Lung (tissue), 12 donors: ENCODE results near the gene AHRR. TPM values are rescaled to one million over a fixed set of nuclear protein-coding genes. Genes with fewer than 3 reads are reported as not detected.

Experiments
- ATAC-seq: fragments of 200-7000 bp; cut with Tn5 transposase; one replicate; pipeline ENCODE4 v1.9.1; 2020; ENCODE audit warnings: moderate number of reproducible peaks; ENCODE audit not compliant: insufficient read depth, low FRiP score
- DNase-seq, 3 donors: peaks; one replicate each; pipeline ENCODE4 v3.0.0-alpha.2; 2013 to 2017
- H3K27ac ChIP-seq, 2 donors: one replicate each; pipeline ENCODE4 v1.5.1; 2013; ENCODE audit warnings: mild to moderate bottlenecking in 2 of 2, moderate library complexity in 2 of 2, control low read depth in 1 of 2, inconsistent platforms in 1 of 2, low read depth in 1 of 2, low read length in 1 of 2
- H3K27me3 ChIP-seq, 3 donors: one replicate each; pipeline ENCODE4 v1.5.1; 2013; ENCODE audit warnings: low read length in 2 of 3; ENCODE audit not compliant: control insufficient read depth in 3 of 3, insufficient read depth in 3 of 3
- H3K36me3 ChIP-seq, 4 donors: one replicate each; pipeline ENCODE4 v1.5.1; 2013; ENCODE audit warnings: low read length in 4 of 4, mild to moderate bottlenecking in 1 of 4, moderate library complexity in 1 of 4; ENCODE audit not compliant: control insufficient read depth in 4 of 4, insufficient read depth in 4 of 4
- H3K4me1 ChIP-seq, 5 donors: one replicate each; pipeline ENCODE4 v1.5.1; 2013; ENCODE audit warnings: low read length in 5 of 5, mild to moderate bottlenecking in 2 of 5, moderate library complexity in 1 of 5; ENCODE audit not compliant: control insufficient read depth in 5 of 5, insufficient read depth in 5 of 5
- H3K4me3 ChIP-seq: one replicate; pipeline ENCODE4 v1.5.1; 2013; ENCODE audit warnings: mild to moderate bottlenecking, control low read depth, moderate library complexity
- H3K9ac ChIP-seq, 2 donors: one replicate each; pipeline ENCODE4 v1.5.1; 2013; ENCODE audit warnings: low read length in 2 of 2, control low read depth in 1 of 2; ENCODE audit not compliant: insufficient read depth in 1 of 2
- H3K9me3 ChIP-seq, 4 donors: one replicate each; pipeline ENCODE4 v1.5.1; 2013; ENCODE audit warnings: low read length in 3 of 4, mild to moderate bottlenecking in 1 of 4, moderate library complexity in 1 of 4; ENCODE audit not compliant: control insufficient read depth in 4 of 4, insufficient read depth in 3 of 4
- CTCF ChIP-seq: IDR thresholded peaks from 2 replicates; pipeline ENCODE4 v1.5.1; 2012; ENCODE audit warnings: mild to moderate bottlenecking; ENCODE audit errors: control extremely low read depth, extremely low read depth
- WGBS, 2 donors: extraction: QIAGEN DNeasy Blood & Tissue Kit; methylation state at CpG; one replicate each; pipeline ENCODE4 v1.1.7; 2013; 5-methylcytosine and 5-hydroxymethylcytosine counted together
- polyA plus RNA-seq, 2 donors: library from polyadenylated mRNA; stranded (reverse); fragments of 200-250 nt; gene quantifications; one replicate each; pipeline ENCODE4 v1.2.1, GENCODE V29; 2013
- total RNA-seq, 2 donors: library from RNA; depleted of rRNA in 1 of 2; stranded (reverse); fragments of >200 nt in 1 of 2; gene quantifications; one replicate each; pipeline ENCODE4 v1.2.1, GENCODE V29; 2014 to 2021
- donor health status: control.
- donor health status: control.
- donor health status: Bipolar disorder and iron deficiency.
- donor health status: healthy.
- donor health status: DM: yes; HTN: yes; CAD: no.

The AHRR gene
- total and polyA plus RNA-seq, 4 donors = 0.63 to 8.8 (median 2.8) TPM

GRCh38 chr5:478982-479535 lies 157.5 kb downstream of the AHRR start:
- no peaks in the 10 kb centered on the region for H3K36me3 ChIP-seq
- DNase-seq = no peak
- no peak overlapping the region for H3K27ac ChIP-seq
- peaks cover 0 to 8% (median 0%) of the 10 kb centered on the region in 5 donors for H3K4me1 ChIP-seq
- no peak for ATAC-seq
- no peaks in the 10 kb centered on the region for H3K9me3 ChIP-seq
- H3K9ac ChIP-seq = no peak overlapping the region
- WGBS, 2 donors = 77 to 85% methylated on average over 18 of the region's 18 CpGs
- no peak overlapping the region for H3K4me3 ChIP-seq
- H3K27me3 ChIP-seq = peaks cover 0 to 14% (median 7%) of the 10 kb centered on the region in 3 donors
- TF ChIP-seq CTCF = no peak

DNA sequence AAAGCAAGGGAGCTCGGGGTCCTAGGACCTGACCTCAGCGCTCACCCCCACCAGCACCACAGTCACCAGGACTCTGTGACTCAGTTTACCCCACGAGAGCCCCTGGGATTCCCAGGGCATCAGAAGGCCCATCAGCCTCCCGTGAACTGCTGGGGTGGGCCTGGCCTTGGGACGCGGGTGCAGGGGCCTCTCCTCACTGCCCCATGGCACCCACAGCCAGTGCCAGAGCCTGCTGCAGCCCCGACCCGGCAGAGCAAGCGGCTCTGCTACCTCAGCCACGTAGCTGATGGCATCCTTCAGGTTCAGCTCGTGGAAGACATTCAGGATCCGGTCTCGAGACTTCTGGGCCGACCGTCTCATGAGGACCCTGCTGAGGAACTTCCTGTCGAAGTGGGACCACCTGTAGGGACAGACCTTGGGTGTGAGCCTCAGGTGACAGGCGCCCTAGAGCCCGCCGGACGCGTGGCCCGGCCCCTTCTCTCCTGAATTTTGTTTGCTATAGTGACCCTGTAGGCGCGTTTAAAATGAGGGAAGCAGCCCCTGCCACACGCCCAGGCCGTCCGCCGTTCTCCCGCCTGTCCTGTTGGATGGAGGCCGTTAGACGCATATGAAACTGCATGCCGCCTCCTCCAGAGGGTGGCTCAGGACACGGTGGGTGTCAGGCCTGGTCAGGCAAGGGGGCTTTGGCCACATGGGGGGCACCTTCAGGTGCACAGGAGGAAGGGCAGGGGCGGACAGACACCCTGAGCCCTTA lies 158.2 kb downstream of the AHRR start:
- Histone ChIP-seq H3K27ac (no peak overlapping the region), H3K36me3 (no peaks in the 10 kb centered on the region), H3K4me1 (peaks cover 0 to 7% (median 0%) of the 10 kb centered on the region in 5 donors), H3K9me3 (peaks cover 0 to under 1% (median 0%) of the 10 kb centered on the region in 4 donors), H3K27me3 (peaks cover 0 to 14% (median 7%) of the 10 kb centered on the region in 3 donors), H3K9ac (no peak overlapping the region), H3K4me3 (no peak overlapping the region)
- 78 to 87% methylated on average over 34 of the region's 34 CpGs for WGBS, 2 donors
- TF ChIP-seq CTCF = no peak
- ATAC-seq = no peak
- DNase-seq = no peak

DNA sequence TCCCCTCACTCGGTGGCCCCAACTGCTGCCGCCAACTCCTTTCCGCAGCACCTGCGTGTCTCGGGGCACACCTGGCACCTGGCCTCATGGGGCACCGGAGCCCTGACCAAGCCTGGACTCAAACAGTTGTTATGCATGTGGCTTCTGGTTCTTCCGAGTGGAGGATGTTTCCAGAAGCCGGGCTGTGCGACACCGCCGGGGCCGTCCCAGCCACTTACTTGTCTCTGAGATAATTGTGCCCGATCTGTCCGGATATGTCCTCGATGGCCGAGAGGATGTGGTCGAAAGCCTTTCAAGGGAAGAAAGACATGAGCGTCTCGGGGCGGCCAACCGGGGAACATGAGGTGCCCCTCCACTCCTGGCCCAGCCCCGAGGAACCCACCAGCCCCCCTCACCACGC lies 159.8 kb downstream of the AHRR start:
- WGBS, 2 donors = 81 to 87% methylated on average over 23 of the region's 23 CpGs
- Histone ChIP-seq H3K27ac (no peak overlapping the region), H3K4me3 (no peak overlapping the region), H3K9me3 (peaks cover 0 to 2% (median 0%) of the 10 kb centered on the region in 4 donors), H3K36me3 (no peaks in the 10 kb centered on the region), H3K27me3 (peaks cover 0 to 7% (median under 1%) of the 10 kb centered on the region in 3 donors), H3K4me1 (no peaks in the 10 kb centered on the region), H3K9ac (no peak overlapping the region)
- no peak for TF ChIP-seq CTCF
- ATAC-seq = no peak
- DNase-seq = no peak
